H1 (cell line): Measurements from ENCODE around the gene RAB34. TPM values are rescaled to one million over a fixed set of nuclear protein-coding genes. Genes with fewer than 3 reads are reported as not detected.

Experiments used
- CTCF ChIA-PET: fragments of 300-600 bp; sonication (Branson Sonifier 250); formaldehyde crosslinking; loops from one replicate; lab custom pipeline; 2021; ENCODE audit not compliant: partially characterized antibody; lab: Charles Lee
- POLR2A ChIA-PET: fragments of 300-600 bp; sonication (Branson Sonifier 250); formaldehyde crosslinking; loops from one replicate; lab custom pipeline; 2021; ENCODE audit warnings: inconsistent platforms; ENCODE audit not compliant: partially characterized antibody; lab: Charles Lee
- DNase-seq, 2 experiments: peaks; one replicate each; pipeline versions ENCODE4 v3.0.0 to v3.0.0-alpha.2; 2010 to 2022; ENCODE audit warnings: low spot score in 2 of 2, low read depth in 1 of 2, mixed read lengths in 1 of 2
- FAIRE-seq: peaks from 2 replicates; lab custom pipeline; 2011; peaks lifted over from hg19 to GRCh38; lab: Jason Lieb, UNC
- H2AFZ ChIP-seq: 2 replicates; pipeline ENCODE4 v1.8.1; 2012; ENCODE audit warnings: low read length, inconsistent platforms
- H2AK5ac ChIP-seq: 2 replicates; pipeline ENCODE4 v1.6.1; 2013; ENCODE audit warnings: low read depth, low read length
- H2BK120ac ChIP-seq: replicated peaks from 2 replicates; pipeline ENCODE3; 2013; ENCODE audit warnings: low read depth, low read length, inconsistent platforms
- H2BK12ac ChIP-seq: 2 replicates; pipeline ENCODE4 v1.6.1; 2013; ENCODE audit warnings: low read depth, low read length
- H2BK15ac ChIP-seq: 2 replicates; pipeline ENCODE4 v1.6.1; 2013; ENCODE audit warnings: low read length
- H2BK20ac ChIP-seq: 2 replicates; pipeline ENCODE4 v1.6.1; 2013; ENCODE audit warnings: low read length
- H2BK5ac ChIP-seq: 2 replicates; pipeline ENCODE4 v1.6.1; 2013; ENCODE audit warnings: low read depth, low read length
- H3K14ac ChIP-seq: 2 replicates; pipeline ENCODE4 v1.6.1; 2013; ENCODE audit warnings: inconsistent platforms; ENCODE audit not compliant: insufficient read length
- H3K18ac ChIP-seq: 2 replicates; pipeline ENCODE4 v1.6.1; 2013; ENCODE audit warnings: low read length; ENCODE audit errors: extremely low read depth
- H3K23ac ChIP-seq: 2 replicates; pipeline ENCODE4 v1.6.1; 2013; ENCODE audit warnings: inconsistent platforms; ENCODE audit not compliant: insufficient read length
- H3K23me2 ChIP-seq: 2 replicates; pipeline ENCODE4 v1.6.1; 2013; ENCODE audit warnings: low read depth, low read length
- H3K27ac ChIP-seq: 2 replicates; pipeline ENCODE4 v1.6.1; 2011; ENCODE audit warnings: low read depth, low read length, inconsistent platforms
- H3K27me3 ChIP-seq, 4 experiments: replicated peaks in 1 of 4; 1 replicate in 1 of 4; 2 replicates in 3 of 4; pipeline versions ENCODE4 v1.6.1 to v1.8.1; 2011 to 2013; ENCODE audit warnings: low read length in 3 of 4, mild to moderate bottlenecking in 3 of 4, inconsistent platforms in 2 of 4, mixed read lengths in 2 of 4, moderate library complexity in 1 of 4; ENCODE audit not compliant: control insufficient read depth in 3 of 4, insufficient read depth in 3 of 4; ENCODE audit errors: extremely low read depth in 1 of 4
- H3K36me3 ChIP-seq, 4 experiments: 2 replicates each; pipeline versions ENCODE4 v1.6.1 to v1.8.1; 2011 to 2013; ENCODE audit warnings: mild to moderate bottlenecking in 4 of 4, low read length in 3 of 4, moderate library complexity in 2 of 4, control low read depth in 1 of 4, inconsistent platforms in 1 of 4; ENCODE audit not compliant: insufficient read depth in 4 of 4, control insufficient read depth in 2 of 4
- H3K4ac ChIP-seq: replicated peaks from 2 replicates; pipeline ENCODE3; 2013; ENCODE audit warnings: low read length, low read depth, mixed read lengths, inconsistent platforms; ENCODE audit not compliant: insufficient read length
- H3K4me1 ChIP-seq, 4 experiments: replicated peaks in 1 of 4; 1 replicate in 1 of 4; 2 replicates in 3 of 4; pipeline versions ENCODE4 v1.6.1 to v1.8.1; 2011 to 2013; ENCODE audit warnings: low read length in 3 of 4, inconsistent platforms in 2 of 4, mixed read lengths in 1 of 4; ENCODE audit not compliant: insufficient read depth in 4 of 4, control insufficient read depth in 3 of 4
- H3K4me2 ChIP-seq, 2 experiments: 2 replicates each; pipeline versions ENCODE4 v1.6.1 to v1.8.1; 2011 to 2013; ENCODE audit warnings: low read depth in 2 of 2, low read length in 2 of 2, control low read depth in 1 of 2, inconsistent platforms in 1 of 2, mild to moderate bottlenecking in 1 of 2; ENCODE audit not compliant: insufficient read depth in 1 of 2
- H3K4me3 ChIP-seq, 4 experiments: fragments of 200-600, 300-600 bp in 1 of 4; sonication (generic), shearing (Covaris generic), sonication (Bioruptor Twin) in 1 of 4; 2 replicates each; pipeline versions ENCODE4 v1.5.1 to v1.8.1; 2011 to 2016; ENCODE audit warnings: low read length in 4 of 4, low read depth in 3 of 4, control low read depth in 2 of 4, inconsistent platforms in 2 of 4, mild to moderate bottlenecking in 2 of 4, mixed read lengths in 1 of 4, moderate library complexity in 1 of 4; ENCODE audit not compliant: insufficient read depth in 2 of 4; ENCODE audit errors: extremely low read depth in 1 of 4
- H3K56ac ChIP-seq: replicated peaks from 2 replicates; pipeline ENCODE3; 2013; ENCODE audit warnings: low read depth, mild to moderate bottlenecking, mixed read lengths, low read length, inconsistent platforms; ENCODE audit not compliant: insufficient read length
- H3K79me1 ChIP-seq: 2 replicates; pipeline ENCODE4 v1.6.1; 2013; ENCODE audit warnings: low read depth, low read length, control low read depth
- H3K79me2 ChIP-seq, 2 experiments: 2 replicates each; pipeline versions ENCODE4 v1.6.1 to v1.8.1; 2012 to 2013; ENCODE audit warnings: low read length in 2 of 2, mild to moderate bottlenecking in 2 of 2, inconsistent platforms in 1 of 2; ENCODE audit not compliant: insufficient read depth in 2 of 2, control insufficient read depth in 1 of 2
- H3K9ac ChIP-seq, 4 experiments: replicated peaks in 1 of 4; 1 replicate in 1 of 4; 2 replicates in 3 of 4; pipeline versions ENCODE4 v1.6.1 to v1.8.1; 2011 to 2013; ENCODE audit warnings: low read depth in 3 of 4, low read length in 3 of 4, control low read depth in 2 of 4, mild to moderate bottlenecking in 2 of 4, moderate library complexity in 2 of 4, inconsistent platforms in 1 of 4; ENCODE audit errors: extremely low read depth in 1 of 4
- H3K9me3 ChIP-seq, 2 experiments: 2 replicates each; pipeline versions ENCODE4 v1.6.1 to v1.8.1; 2012 to 2013; ENCODE audit warnings: mild to moderate bottlenecking in 2 of 2, moderate library complexity in 2 of 2, control low read depth in 1 of 2, inconsistent platforms in 1 of 2, low read depth in 1 of 2, low read length in 1 of 2, mixed read lengths in 1 of 2; ENCODE audit not compliant: insufficient read depth in 2 of 2
- H4K20me1 ChIP-seq, 2 experiments: replicated peaks in 1 of 2; 2 replicates each; pipeline versions ENCODE3 to v1.8.1; 2011 to 2013; ENCODE audit warnings: inconsistent platforms in 2 of 2, low read length in 2 of 2, mild to moderate bottlenecking in 1 of 2; ENCODE audit not compliant: insufficient read depth in 2 of 2, control insufficient read depth in 1 of 2
- H4K5ac ChIP-seq: 2 replicates; pipeline ENCODE4 v1.6.1; 2013; ENCODE audit warnings: low read length, low read depth, mixed read lengths, inconsistent platforms; ENCODE audit not compliant: insufficient read length
- H4K8ac ChIP-seq: 2 replicates; pipeline ENCODE4 v1.8.0; 2013; ENCODE audit warnings: mild to moderate bottlenecking, moderate library complexity, low read length, inconsistent platforms; ENCODE audit not compliant: insufficient read depth; ENCODE audit errors: extremely low read depth
- H4K91ac ChIP-seq: replicated peaks from 2 replicates; pipeline ENCODE3; 2013; ENCODE audit warnings: low read length, mixed read lengths, inconsistent platforms; ENCODE audit not compliant: insufficient read length
- CEBPB ChIP-seq: IDR thresholded peaks from 2 replicates; pipeline ENCODE4 v1.6.1; 2012; ENCODE audit warnings: low read depth, low read length
- KDM5A ChIP-seq: fragments of 200-600 bp; IDR thresholded peaks from 2 replicates; pipeline ENCODE4 v1.7.1; 2012; ENCODE audit warnings: mild to moderate bottlenecking, low read length, inconsistent platforms, mixed read lengths
- RNF2 ChIP-seq: fragments of 200-900, 300-1000 bp; sonication (generic); IDR thresholded peaks from 2 replicates; pipeline ENCODE4 v1.7.1; 2016; ENCODE audit warnings: borderline replicate concordance, low read depth, mild to moderate bottlenecking, antibody characterized with exemption, low read length; ENCODE audit not compliant: poor library complexity, severe bottlenecking; ENCODE audit errors: missing control alignments
- TAF1 ChIP-seq: IDR thresholded peaks from 2 replicates; pipeline ENCODE4 v1.6.1; 2011; ENCODE audit warnings: mild to moderate bottlenecking, low read depth, low read length
- WGBS, 2 experiments: shearing (Covaris generic) in 1 of 2; methylation state at CpG; one replicate each; pipeline versions ENCODE4 v1.1.6 to v1.1.7; 2013 to 2015; ENCODE audit warnings: low lambda C conversion rate in 2 of 2, mixed read lengths in 2 of 2, inconsistent platforms in 1 of 2, low coverage in 1 of 2, missing lambda C conversion rate in 1 of 2; ENCODE audit not compliant: insufficient replicate concordance in 2 of 2, insufficient coverage in 1 of 2, insufficient read length in 1 of 2; ENCODE audit errors: extremely low coverage in 1 of 2, missing lambda C conversion rate in 1 of 2; 5-methylcytosine and 5-hydroxymethylcytosine counted together
- polyA plus RNA-seq, 7 experiments: library from polyadenylated mRNA; depleted of rRNA in 3 of 7; stranded (reverse) in 5 of 7; unstranded in 2 of 7; fragments of >200 nt in 5 of 7; fragments of 200-250 nt in 2 of 7; gene quantifications; 1 replicate in 5 of 7; 2 replicates in 1 of 7; 4 replicates in 1 of 7; pipeline versions ENCODE4 v1.2.1 to v1.2.3, GENCODE V29; 2011 to 2013; ENCODE audit warnings: missing spikeins in 2 of 7, mixed read lengths in 2 of 7
- total RNA-seq: library from RNA; stranded (reverse); fragmentation: NEBNext Ultra II Directional; extraction: Animal tissue kit (Norgen Biotek cat#: 25700); gene quantifications from 2 replicates; pipeline ENCODE4 v1.2.1, GENCODE V29; 2021

Gene RAB34
- total and polyA plus RNA-seq, 2 of the 8 experiments (the other 6 are each of a cell fraction or from before 2014, with no cell fraction given): 237 to 305 TPM

- Histone ChIP-seq H2AK5ac (no peak overlapping the region), H3K4ac (no peak overlapping the region), H3K27ac (no peak overlapping the region), H3K14ac (no peak overlapping the region), H3K18ac (no peak overlapping the region), H2BK120ac (no peak overlapping the region), H3K56ac (no peak overlapping the region), H3K36me3 (peaks cover 1 to 13% (median 6%) of the 10 kb centered on the region in 4 experiments; a peak in 5 of 8 replicates), H2BK15ac (no peak overlapping the region), H2BK12ac (no peak overlapping the region)
- CTCF ChIA-PET: interaction anchor here (1.1 to 16.9 kb wide), 5 partner anchors 11 to 147 kb away, joined by 3 to 316 read pairs (median 70); partner anchors contain the start of gene TRAF4
- DNase-seq: no peak
- no peak for TF ChIP-seq KDM5A
- no peak for TF ChIP-seq RNF2
- TF ChIP-seq TAF1: no peak
- TF ChIP-seq CEBPB: no peak
- TF ChIP-seq, all 59 proteins: peak for 0
- Histone ChIP-seq H3K9ac (no peak overlapping the region), H3K4me1 (0 out of 7 replicates have a peak, but pooled peaks cover 0 to 3% (median 0%) of the 10 kb centered on the region in 4 experiments), H2AFZ (no peak overlapping the region), H3K79me2 (peaks cover 0 to 7% of the 10 kb centered on the region in 2 experiments; a peak in 1 of 4 replicates), H3K4me2 (no peak overlapping the region), H3K9me3 (no peaks in the 10 kb centered on the region), H4K5ac (no peak overlapping the region), H3K79me1 (peaks cover 2% of the 10 kb centered on the region; the same call in 1 of the 2 replicates), H3K23me2 (peaks cover 13% of the 10 kb centered on the region; the same call in 1 of the 2 replicates), H3K23ac (no peak overlapping the region), H4K8ac (no peak overlapping the region), H4K20me1 (peaks cover 0 to 3% of the 10 kb centered on the region in 2 experiments), H3K4me3 (no peak overlapping the region), H2BK5ac (no peak overlapping the region), H3K27me3 (no peaks in the 10 kb centered on the region), H4K91ac (no peak overlapping the region), H2BK20ac (no peak overlapping the region)
- WGBS, 2 experiments: 86% methylated on average over 9 of the region's 11 CpGs; no CpG with 5 or more reads in 1 of the 2 experiments
- POLR2A ChIA-PET: interaction anchor here (0.6 to 17.6 kb wide), 8 partner anchors 10 to 175 kb away, joined by 4 to 813 read pairs (median 27); partner anchors contain the start of genes DHRS13, PROCA1, RPL23A and TRAF4
- no peak for FAIRE-seq
Measured at GRCh38 chr17:28729950-28730330, 12.3 kb upstream of the RAB34 start.
